GM11168 (cell line): ENCODE data around the gene ERLIN1.

Experiments used
- in situ Hi-C: fragments of 300-500 bp; cut with MboI; formaldehyde crosslinking; loops from one replicate; pipeline ENCODE4 v1.12.0; 2022; ENCODE audit warnings: low sequenced_read_pairs; ENCODE audit not compliant: unreplicated experiment

ERLIN1 gene

GRCh38 chr10:100185364-100186252 lies at the start of gene ERLIN1:
Gene ERLIN1 (minus strand): TSS chr10:100186029. CDS start chr10:100185626, 403 bp downstream.
- in situ Hi-C loops: no loop called here

GRCh38 chr10:100232101-100232500 lies 46.3 kb upstream of the ERLIN1 start:
- in situ Hi-C loops: no loop called here

- in situ Hi-C loops: no loop called here
These were observed 44.1 kb upstream of the ERLIN1 start for GRCh38 chr10:100229819-100230422.

GRCh38 chr10:100223879-100224278 lies 38.0 kb upstream of the ERLIN1 start:
- in situ Hi-C loops: no loop called here

GRCh38 chr10:100222529-100222928 lies 36.7 kb upstream of the ERLIN1 start:
- in situ Hi-C loops: no loop called here

- in situ Hi-C loops: no loop called here
These were observed 30.2 kb upstream of the ERLIN1 start for GRCh38 chr10:100216006-100216405.

- in situ Hi-C loops: no loop called here
These were observed 23.5 kb upstream of the ERLIN1 start for GRCh38 chr10:100209303-100209702.

GRCh38 chr10:100208276-100208675 lies 22.4 kb upstream of the ERLIN1 start:
- in situ Hi-C loops: no loop called here

- in situ Hi-C loops: no loop called here
These were observed 18.5 kb upstream of the ERLIN1 start for GRCh38 chr10:100204370-100204769.

GRCh38 chr10:100201549-100201948 lies 15.7 kb upstream of the ERLIN1 start:
- in situ Hi-C loops: no loop called here

GRCh38 chr10:100194711-100195110 lies 8.9 kb upstream of the ERLIN1 start:
- in situ Hi-C loops: no loop called here

- in situ Hi-C loops: no loop called here
These were observed 6.5 kb upstream of the ERLIN1 start for GRCh38 chr10:100192350-100192749.

GRCh38 chr10:100186253-100187212 lies 704 bp upstream of the ERLIN1 start:
- in situ Hi-C loops: no loop called here

GRCh38 chr10:100184840-100185239 lies 989 bp downstream of the ERLIN1 start:
- in situ Hi-C loops: no loop called here

- in situ Hi-C loops: no loop called here
These were observed 1.4 kb downstream of the ERLIN1 start for GRCh38 chr10:100184426-100184825.

GRCh38 chr10:100183481-100183880 lies 2.3 kb downstream of the ERLIN1 start:
- in situ Hi-C loops: no loop called here

GRCh38 chr10:100182908-100183307 lies 2.9 kb downstream of the ERLIN1 start:
- in situ Hi-C loops: no loop called here

- in situ Hi-C loops: no loop called here
These were observed 3.5 kb downstream of the ERLIN1 start for GRCh38 chr10:100182281-100182680.

- in situ Hi-C loops: no loop called here
These were observed 10.0 kb downstream of the ERLIN1 start for GRCh38 chr10:100175875-100176274.
